Measurements from ENCODE around the gene FDPS.

Gene FDPS

DNA sequence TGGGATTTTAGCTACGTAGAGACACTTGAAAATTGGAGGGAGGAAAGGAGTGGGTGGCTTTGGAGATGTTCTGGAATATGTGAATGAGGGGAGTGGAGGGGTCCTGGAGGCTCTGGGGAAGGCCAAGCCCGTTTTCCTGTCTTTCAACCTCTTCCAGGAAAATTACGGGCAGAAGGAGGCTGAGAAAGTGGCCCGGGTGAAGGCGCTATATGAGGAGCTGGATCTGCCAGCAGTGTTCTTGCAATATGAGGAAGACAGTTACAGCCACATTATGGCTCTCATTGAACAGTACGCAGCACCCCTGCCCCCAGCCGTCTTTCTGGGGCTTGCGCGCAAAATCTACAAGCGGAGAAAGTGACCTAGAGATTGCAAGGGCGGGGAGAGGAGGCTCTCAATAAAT is 11.6 kb downstream of the FDPS start:
- ATAC-seq (replicated peaks) (no peak), DNase-seq (no peak)
- H3K9me3 Mint-ChIP-seq: no peaks in the 10 kb centered on the region
- no peaks in the 10 kb centered on the region for H3K27me3 Mint-ChIP-seq
- H3K4me3 Mint-ChIP-seq: peak overlapping the region; percentile 71 to 76
- H3K36me3 Mint-ChIP-seq: peaks cover 39 to 50% of the 10 kb centered on the region in 2 donors
- peak overlapping the region; percentile 72 for H3K27ac Mint-ChIP-seq
- peaks cover 37 to 73% of the 10 kb centered on the region in 2 donors for H3K4me1 Mint-ChIP-seq

DNA sequence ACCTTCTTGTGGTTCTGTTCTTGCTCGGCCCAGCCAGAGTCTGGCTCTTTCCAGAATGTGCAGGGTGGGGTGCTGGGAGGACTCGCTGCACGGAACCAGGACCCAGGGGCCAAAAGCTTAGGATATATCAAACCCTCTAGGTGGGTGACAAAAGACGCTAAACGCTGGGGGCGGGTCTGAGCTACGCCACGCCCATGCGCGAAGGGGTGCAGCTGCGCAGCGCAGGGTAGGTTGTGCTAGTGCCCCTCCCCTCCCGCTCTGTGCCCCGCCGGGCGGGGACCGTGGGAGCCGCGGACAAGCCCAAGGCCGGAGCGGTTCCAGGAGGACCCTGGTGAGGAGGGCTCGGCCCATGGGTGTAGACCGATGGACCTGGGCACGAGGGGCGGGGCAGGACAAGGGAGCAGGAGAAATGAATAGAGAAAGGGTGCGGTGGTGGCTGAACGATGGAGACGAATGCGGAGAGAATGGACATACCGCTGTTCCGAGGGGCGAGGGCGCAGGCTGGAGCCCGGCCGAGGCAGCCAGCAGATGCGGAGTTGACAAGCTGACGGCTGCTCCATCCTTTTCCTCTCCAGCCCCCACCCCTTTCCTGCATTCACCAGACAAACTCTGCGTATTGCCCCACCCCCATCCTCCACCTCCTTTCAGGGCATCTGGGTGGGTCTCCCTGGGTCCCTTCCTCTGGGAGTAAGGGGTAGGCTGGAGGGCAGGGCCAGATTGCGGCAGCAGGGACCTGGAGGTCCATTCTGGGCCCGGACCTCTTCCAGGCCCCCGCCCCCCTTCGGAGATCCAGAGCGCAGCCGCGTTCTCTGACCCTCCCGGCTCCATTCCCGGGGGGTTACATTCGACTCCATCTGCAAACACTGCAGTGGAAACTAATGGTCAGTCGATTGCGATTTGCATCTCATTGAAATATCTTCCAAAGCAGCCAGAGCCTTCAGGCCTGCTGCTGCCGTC is 12.3 kb downstream of the FDPS start, which contains the start of gene RUSC1:
TSS of gene RUSC1 (plus strand) at position 234 of the 957 bp plus-strand sequence. CDS start 880 bp downstream, outside the sequence.
- H3K4me1 Mint-ChIP-seq: peaks cover 40 to 78% of the 10 kb centered on the region in 2 donors
- H3K9me3 Mint-ChIP-seq: no peaks in the 10 kb centered on the region
- H3K36me3 Mint-ChIP-seq: peaks cover 38 to 47% of the 10 kb centered on the region in 2 donors
- peak within 1 kb of the TSS; percentile 72 for H3K27ac Mint-ChIP-seq
- H3K4me3 Mint-ChIP-seq: peak within 1 kb of the TSS; percentile 72 to 89
- no peaks in the 10 kb centered on the region for H3K27me3 Mint-ChIP-seq
- peak; percentile 52 for DNase-seq
- ATAC-seq (replicated peaks): peak; percentile 22 to 35

DNA sequence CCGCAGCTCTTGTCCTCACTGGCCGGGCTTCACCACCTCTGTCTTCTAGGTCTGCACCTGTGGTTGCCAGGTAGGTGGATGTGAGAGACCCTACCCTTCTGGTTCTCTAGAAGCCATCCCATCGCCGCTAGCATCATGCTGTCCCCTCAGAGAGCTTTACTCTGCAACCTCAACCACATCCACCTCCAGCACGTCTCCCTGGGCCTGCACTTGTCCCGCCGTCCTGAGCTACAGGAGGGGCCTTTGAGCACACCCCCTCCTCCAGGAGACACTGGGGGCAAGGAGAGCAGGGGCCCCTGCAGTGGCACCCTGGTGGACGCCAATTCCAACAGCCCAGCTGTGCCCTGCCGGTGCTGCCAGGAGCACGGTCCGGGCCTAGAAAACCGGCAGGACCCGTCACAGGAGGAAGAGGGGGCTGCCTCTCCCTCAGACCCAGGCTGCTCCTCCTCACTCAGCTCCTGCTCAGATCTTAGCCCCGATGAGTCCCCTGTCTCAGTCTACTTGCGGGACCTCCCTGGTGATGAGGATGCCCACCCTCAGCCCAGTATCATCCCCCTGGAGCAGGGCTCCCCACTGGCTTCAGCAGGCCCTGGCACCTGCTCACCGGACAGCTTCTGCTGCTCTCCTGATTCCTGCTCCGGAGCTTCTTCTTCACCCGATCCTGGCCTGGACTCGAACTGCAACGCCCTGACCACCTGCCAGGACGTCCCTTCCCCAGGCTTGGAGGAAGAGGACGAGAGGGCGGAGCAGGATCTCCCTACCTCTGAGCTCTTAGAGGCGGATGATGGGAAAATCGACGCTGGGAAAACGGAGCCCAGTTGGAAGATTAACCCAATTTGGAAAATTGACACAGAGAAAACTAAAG is 13.2 kb downstream of the FDPS start:
- H3K36me3 Mint-ChIP-seq: peaks cover 38 to 44% of the 10 kb centered on the region in 2 donors
- H3K4me3 Mint-ChIP-seq: peak overlapping the region; percentile 72 to 89
- ATAC-seq (replicated peaks) (no peak), DNase-seq (peak; percentile 2)
- no peaks in the 10 kb centered on the region for H3K27me3 Mint-ChIP-seq
- no peaks in the 10 kb centered on the region for H3K9me3 Mint-ChIP-seq
- peak overlapping the region; percentile 60 for H3K27ac Mint-ChIP-seq
- peaks cover 40 to 78% of the 10 kb centered on the region in 2 donors for H3K4me1 Mint-ChIP-seq

DNA sequence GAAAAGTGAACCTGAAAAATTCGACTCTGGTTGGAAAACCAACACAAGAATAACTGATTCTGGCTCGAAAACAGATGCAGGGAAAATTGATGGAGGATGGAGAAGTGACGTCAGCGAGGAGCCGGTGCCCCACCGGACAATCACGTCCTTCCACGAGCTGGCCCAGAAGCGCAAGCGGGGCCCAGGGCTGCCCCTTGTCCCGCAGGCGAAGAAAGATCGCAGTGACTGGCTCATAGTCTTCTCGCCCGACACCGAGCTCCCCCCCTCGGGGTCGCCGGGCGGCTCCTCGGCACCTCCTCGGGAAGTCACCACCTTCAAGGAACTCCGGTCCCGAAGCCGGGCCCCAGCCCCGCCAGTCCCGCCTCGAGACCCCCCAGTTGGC is 13.9 kb downstream of the FDPS start:
- ATAC-seq (replicated peaks): no peak
- H3K27me3 Mint-ChIP-seq: no peaks in the 10 kb centered on the region
- H3K27ac Mint-ChIP-seq: no peak overlapping the region
- H3K4me3 Mint-ChIP-seq: peak overlapping the region; percentile 72 to 89
- H3K36me3 Mint-ChIP-seq: peaks cover 39 to 44% of the 10 kb centered on the region in 2 donors
- H3K4me1 Mint-ChIP-seq: peaks cover 40 to 73% of the 10 kb centered on the region in 2 donors
- peak; percentile 11 for DNase-seq
- no peaks in the 10 kb centered on the region for H3K9me3 Mint-ChIP-seq

DNA sequence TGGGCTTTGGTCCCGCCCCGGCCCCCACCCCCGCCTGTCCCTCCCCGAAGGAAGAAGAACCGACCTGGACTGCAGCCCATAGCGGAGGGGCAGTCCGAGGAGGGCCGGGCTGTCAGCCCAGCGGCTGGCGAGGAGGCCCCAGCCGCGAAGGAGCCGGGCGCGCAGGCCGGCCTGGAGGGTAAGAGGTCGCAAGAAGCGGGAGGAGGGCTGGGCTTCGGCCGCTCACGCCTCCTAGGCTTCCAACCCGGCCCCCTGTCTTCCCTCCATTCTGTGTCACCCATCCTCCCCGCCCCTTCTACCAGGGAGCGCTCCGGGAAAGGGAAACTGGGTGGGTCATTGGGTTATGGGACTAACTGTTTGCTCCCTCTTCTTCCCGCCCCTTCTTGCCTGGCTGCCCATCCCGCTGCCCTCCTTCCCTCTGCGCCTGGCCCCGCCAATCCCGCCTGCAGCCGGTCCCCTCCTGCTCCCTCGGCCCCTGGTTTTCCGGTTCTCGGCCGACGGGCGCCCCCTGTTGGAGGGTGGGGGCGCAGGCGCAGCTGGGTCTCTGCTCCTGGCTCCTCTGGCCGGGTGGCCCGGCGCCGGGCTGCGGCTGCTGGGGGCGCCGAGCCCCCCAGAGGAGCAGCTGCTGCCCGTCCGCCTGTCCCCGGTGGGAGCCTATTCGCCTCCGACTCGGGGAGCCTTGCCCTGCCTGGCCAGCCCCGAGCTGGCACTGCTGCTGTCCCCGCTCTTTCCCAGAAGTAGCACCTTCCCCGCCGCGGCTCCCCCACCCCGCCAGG is 14.5 kb downstream of the FDPS start:
- no peaks in the 10 kb centered on the region for H3K27me3 Mint-ChIP-seq
- ATAC-seq (replicated peaks) (peak; percentile 66 to 68), DNase-seq (peak; percentile 83)
- H3K4me3 Mint-ChIP-seq: peak overlapping the region; percentile 89 to 95
- H3K4me1 Mint-ChIP-seq: peaks cover 40 to 72% of the 10 kb centered on the region in 2 donors
- peak overlapping the region; percentile 56 for H3K27ac Mint-ChIP-seq
- no peaks in the 10 kb centered on the region for H3K9me3 Mint-ChIP-seq
- peaks cover 40 to 42% of the 10 kb centered on the region in 2 donors for H3K36me3 Mint-ChIP-seq

DNA sequence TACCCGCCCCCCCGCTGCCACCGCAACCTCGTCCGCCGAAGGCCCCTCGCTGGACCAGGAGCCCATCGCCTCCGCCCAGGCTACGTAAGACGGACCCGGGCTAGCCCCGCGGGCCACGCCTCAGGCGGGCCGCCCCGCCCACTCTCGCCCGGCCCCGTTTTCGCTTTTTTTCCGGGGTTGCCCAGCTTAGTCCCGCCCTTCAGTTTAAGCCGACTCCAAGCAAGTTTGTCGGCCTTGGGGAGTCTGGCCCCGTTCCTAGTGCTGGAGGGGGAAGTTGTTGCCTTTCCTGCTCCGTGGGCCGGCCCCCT is 15.0 kb downstream of the FDPS start:
- no peaks in the 10 kb centered on the region for H3K27me3 Mint-ChIP-seq
- H3K36me3 Mint-ChIP-seq: peaks cover 37 to 38% of the 10 kb centered on the region in 2 donors
- DNase-seq (peak; percentile 76), ATAC-seq (replicated peaks) (peak; percentile 66 to 71)
- H3K9me3 Mint-ChIP-seq: no peaks in the 10 kb centered on the region
- peaks cover 40 to 67% of the 10 kb centered on the region in 2 donors for H3K4me1 Mint-ChIP-seq
- peak overlapping the region; percentile 82 for H3K27ac Mint-ChIP-seq
- H3K4me3 Mint-ChIP-seq: peak overlapping the region; percentile 89 to 95

DNA sequence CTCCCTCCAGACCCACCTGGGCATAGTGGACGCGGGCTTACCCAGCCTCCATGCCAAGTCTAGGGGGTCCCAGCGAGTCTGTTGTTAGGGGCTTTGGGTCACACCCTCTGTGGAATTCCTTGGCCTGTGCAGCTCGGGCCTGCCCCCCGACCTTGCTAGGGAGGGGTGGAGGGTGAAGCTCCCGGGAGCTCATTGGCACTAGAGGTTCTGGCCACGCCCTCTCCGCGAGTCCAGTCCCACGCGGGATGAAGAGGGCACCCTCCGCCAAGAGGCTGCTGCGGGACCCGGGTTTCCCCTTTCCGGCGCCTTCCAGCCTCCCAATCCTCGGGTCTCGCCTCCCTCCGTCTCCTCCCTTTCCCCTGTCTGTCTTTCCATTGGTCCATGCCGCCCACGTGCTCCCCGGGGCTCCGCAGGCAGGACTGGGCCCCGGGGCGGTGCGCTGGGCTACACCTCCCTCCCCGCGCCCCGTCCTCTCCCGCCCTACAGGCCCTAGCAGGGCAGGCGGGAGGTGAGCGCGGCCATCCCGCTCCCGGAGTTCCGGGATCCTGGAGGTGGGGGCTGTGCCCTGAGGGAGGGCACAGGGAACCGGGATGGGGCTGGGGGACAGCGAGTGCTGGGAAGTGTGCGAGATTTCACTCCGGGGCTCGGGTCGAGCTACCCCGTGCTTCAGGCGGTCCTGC is 15.5 kb downstream of the FDPS start:
- ATAC-seq (replicated peaks) (peak; percentile 75 to 76), DNase-seq (peak; percentile 89)
- no peaks in the 10 kb centered on the region for H3K9me3 Mint-ChIP-seq
- peaks cover 33 to 34% of the 10 kb centered on the region in 2 donors for H3K36me3 Mint-ChIP-seq
- peak overlapping the region; percentile 82 for H3K27ac Mint-ChIP-seq
- peak overlapping the region; percentile 89 to 95 for H3K4me3 Mint-ChIP-seq
- no peaks in the 10 kb centered on the region for H3K27me3 Mint-ChIP-seq
- peaks cover 36 to 62% of the 10 kb centered on the region in 2 donors for H3K4me1 Mint-ChIP-seq

DNA sequence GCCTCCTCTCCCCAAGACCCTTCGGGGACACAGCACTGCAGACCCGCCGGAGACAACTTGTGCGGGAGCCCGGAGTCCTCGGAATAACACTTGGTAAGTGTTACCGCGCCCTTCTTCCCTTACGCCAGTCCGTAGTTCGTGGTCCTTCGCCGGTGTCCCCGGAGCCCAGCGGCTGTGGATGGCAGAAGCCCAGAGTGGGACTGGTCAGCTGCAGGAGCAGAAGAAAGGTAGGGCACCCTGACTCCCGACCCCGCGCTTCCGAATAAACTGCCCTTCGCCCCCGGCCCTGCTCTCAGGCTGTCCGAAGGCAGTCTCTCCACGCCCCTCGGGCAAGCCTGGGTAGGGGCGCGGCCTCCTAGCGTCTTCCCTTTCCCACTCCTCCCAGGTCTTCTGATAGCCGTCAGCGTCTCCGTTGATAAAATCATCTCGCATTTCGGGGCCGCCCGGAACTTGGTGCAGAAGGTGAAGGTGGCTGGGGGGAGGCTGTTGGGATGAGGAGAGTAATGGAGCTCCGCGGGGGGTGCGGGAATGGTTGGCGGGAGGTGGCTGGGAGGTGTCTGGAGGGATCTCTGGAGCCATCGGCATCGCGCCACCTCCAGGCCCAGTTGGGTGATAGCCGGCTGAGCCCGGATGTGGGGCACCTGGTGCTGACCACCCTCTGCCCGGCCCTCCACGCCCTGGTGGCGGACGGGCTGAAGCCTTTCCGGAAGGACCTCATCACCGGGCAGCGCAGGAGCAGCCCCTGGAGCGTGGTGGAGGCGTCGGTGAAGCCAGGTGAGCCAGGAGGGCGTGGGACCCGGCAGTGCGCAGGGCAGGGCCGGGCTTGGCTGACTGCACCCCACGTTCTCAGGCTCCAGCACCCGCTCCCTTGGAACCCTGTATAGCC is 16.3 kb downstream of the FDPS start:
- peak overlapping the region; percentile 89 to 95 for H3K4me3 Mint-ChIP-seq
- DNase-seq (peak; percentile 31), ATAC-seq (replicated peaks) (peak; percentile 1 to 4)
- H3K9me3 Mint-ChIP-seq: no peaks in the 10 kb centered on the region
- peaks cover 26 to 28% of the 10 kb centered on the region in 2 donors for H3K36me3 Mint-ChIP-seq
- H3K27ac Mint-ChIP-seq: peak overlapping the region; percentile 71
- H3K27me3 Mint-ChIP-seq: no peaks in the 10 kb centered on the region
- H3K4me1 Mint-ChIP-seq: peaks cover 29 to 54% of the 10 kb centered on the region in 2 donors

DNA sequence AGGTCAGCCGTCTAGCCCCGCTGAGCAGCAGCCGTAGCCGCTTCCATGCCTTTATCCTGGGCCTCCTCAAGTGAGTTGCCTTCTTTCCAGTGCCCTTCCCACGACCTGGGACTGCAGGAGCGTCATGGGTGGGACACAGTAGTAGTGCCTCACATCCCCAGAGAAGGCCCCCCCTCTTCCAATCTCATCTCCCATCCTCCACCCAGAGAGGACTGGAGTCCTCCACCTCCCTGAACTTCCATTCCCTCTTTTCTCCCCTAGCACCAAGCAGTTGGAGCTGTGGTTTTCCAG is 16.9 kb downstream of the FDPS start:
- Mint-ChIP-seq H3K4me3 (peak overlapping the region; percentile 89 to 95), H3K27ac (no peak overlapping the region), H3K4me1 (peaks cover 23 to 48% of the 10 kb centered on the region in 2 donors), H3K36me3 (peaks cover 21 to 28% of the 10 kb centered on the region in 2 donors), H3K27me3 (no peaks in the 10 kb centered on the region), H3K9me3 (no peaks in the 10 kb centered on the region)
- DNase-seq (no peak), ATAC-seq (replicated peaks) (no peak)

DNA sequence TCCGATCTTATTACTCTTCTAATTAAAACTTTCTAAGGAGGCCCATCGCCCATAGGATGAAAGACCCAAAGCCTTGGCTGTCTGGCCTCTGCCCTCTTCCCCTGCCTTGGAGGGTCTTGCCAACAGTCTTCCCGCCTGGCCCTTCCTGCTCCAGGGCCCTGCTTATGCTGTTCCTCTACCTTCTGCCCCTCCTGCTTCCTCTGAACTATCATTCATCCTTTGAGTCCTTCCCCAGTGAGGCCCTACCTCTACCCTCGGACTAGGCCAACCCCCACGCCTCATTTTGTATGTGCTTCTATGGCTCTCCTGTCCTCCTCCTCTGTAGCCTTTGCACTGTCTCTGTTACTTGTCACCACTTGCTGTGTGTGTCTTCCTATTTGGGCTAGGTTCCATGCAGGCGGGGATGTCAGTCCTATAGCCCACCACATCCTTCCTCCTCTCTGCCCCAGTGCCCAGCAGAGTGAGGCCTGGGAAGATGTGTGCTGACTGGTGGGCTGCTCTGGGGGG is 17.4 kb downstream of the FDPS start:
- H3K27me3 Mint-ChIP-seq: no peaks in the 10 kb centered on the region
- peaks cover 21 to 43% of the 10 kb centered on the region in 2 donors for H3K4me1 Mint-ChIP-seq
- peak overlapping the region; percentile 37 for H3K27ac Mint-ChIP-seq
- peaks cover 23 to 28% of the 10 kb centered on the region in 2 donors for H3K36me3 Mint-ChIP-seq
- H3K4me3 Mint-ChIP-seq: peak overlapping the region; percentile 89 to 95
- DNase-seq (no peak), ATAC-seq (replicated peaks) (no peak)
- H3K9me3 Mint-ChIP-seq: no peaks in the 10 kb centered on the region

DNA sequence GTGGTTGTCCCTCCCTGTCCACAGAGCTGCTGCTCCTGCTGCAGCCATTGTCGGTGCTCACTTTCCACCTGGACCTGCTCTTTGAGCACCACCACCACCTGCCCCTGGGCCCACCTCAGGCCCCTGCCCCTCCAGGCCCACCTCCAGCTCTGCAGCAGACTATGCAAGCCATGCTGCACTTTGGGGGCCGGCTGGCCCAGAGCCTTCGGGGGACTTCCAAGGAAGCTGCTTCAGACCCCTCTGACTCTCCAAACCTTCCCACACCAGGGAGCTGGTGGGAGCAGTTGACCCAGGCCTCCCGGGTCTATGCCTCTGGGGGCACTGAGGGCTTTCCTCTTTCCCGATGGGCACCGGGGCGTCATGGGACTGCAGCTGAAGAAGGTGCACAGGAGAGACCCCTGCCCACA is 18.0 kb downstream of the FDPS start:
- Mint-ChIP-seq H3K4me3 (no peak overlapping the region), H3K27ac (peak overlapping the region; percentile 47), H3K27me3 (no peaks in the 10 kb centered on the region), H3K36me3 (peaks cover 21 to 30% of the 10 kb centered on the region in 2 donors), H3K9me3 (no peaks in the 10 kb centered on the region), H3K4me1 (peaks cover 19 to 37% of the 10 kb centered on the region in 2 donors)
- ATAC-seq (replicated peaks) (no peak), DNase-seq (no peak)

DNA sequence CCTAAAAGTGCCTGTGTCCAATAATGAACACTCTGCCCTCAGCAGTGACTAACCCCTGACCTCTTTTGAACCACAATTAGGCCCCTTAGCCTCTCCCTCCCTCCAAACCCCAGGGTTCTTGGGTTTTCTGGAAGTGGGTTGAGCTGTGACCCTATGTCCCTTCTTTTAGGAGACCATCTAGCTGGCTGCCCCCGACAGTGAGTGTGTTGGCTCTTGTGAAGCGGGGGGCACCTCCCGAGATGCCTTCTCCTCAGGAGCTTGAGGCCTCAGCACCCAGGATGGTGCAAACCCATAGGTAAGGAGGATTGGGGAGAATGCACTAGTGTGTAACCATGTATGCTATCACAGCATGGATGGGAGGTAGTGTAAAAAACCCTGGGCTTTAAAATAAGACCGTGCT is 19.3 kb downstream of the FDPS start:
- Mint-ChIP-seq H3K27me3 (no peaks in the 10 kb centered on the region), H3K36me3 (peaks cover 16 to 24% of the 10 kb centered on the region in 2 donors), H3K4me3 (no peak overlapping the region), H3K9me3 (no peaks in the 10 kb centered on the region), H3K4me1 (peaks cover 13 to 27% of the 10 kb centered on the region in 2 donors), H3K27ac (peak overlapping the region; percentile 37)
- DNase-seq (no peak), ATAC-seq (replicated peaks) (no peak)
